ENCODE data around the gene FILIP1. TPM values are rescaled to one million over a fixed set of nuclear protein-coding genes. Genes with fewer than 3 reads are reported as not detected.

The FILIP1 gene
- total and polyA plus RNA-seq, 10 of the 15 experiments (the other 5 are each of a cell fraction or from before 2014, with no cell fraction given), result 0.23 to 2.0 (median 0.44) TPM

DNA sequence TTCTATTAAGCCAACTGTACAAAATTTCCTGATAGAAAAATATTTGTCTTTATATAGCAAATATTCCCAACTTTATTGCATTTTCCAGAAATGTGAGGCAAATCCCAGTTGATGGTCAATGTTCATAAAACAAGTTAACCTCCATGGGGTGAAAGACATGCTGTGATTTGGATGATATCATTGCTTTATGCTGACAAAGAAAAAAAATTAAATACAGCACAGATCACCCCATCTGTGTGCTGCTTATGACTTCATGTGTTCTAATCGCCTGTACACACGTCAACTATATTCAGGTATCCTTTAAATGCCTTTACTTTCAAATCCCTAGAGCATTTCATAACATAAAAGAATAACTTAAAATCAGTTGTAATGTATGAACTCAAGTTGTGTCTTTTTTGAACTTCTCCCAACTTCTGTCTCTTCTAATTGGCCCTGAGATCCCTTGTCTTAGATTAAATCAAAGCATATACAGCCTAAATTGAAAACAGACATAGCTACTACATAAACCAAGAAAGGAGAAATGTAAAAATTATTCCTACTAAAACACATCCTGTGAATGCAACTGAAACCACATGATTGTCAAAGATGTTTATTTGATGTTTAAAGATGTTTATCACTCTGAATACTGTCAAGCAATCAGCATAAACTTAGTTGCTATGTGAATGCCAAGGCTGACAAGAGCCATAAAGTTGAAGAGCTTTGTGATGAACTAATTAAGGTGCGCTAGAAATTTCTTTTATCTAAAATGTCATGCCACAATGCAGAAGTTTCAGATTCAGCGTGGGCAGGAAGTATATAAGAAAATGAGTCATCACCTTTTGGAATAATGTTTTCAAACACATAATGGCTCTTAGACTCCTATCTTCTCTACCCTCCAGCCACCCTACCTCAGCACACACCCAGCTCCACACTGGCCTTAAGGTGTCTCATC, 68.7 kb downstream of the FILIP1 start:
- in situ Hi-C loops (cut with MboI), result no loop called here
- H3K9ac ChIP-seq (ENCODE audit: control insufficient read depth, insufficient read depth, low read length), result no peak overlapping the region
- ChIA-PET SMC1A (ENCODE audit: uncharacterized antibody, unreplicated experiment) (interaction anchor here (1.5 kb wide), 1 partner anchor 19 kb away, joined by 4 read pairs; no protein-coding TSS in a partner anchor), RAD21 (ENCODE audit: unreplicated experiment) (interaction anchor here (1.1 kb wide), 1 partner anchor 216 kb away, joined by 3 read pairs; no protein-coding TSS in a partner anchor), POLR2A (interaction anchor here (0.5 kb wide), 1 partner anchor 10 kb away, joined by 4 read pairs; no protein-coding TSS in a partner anchor), CTCF (interaction anchor here (1.1 kb wide), 1 partner anchor 42 kb away, joined by 4 read pairs; no protein-coding TSS in a partner anchor)
- no peaks in the 10 kb centered on the region for H4K20me1 ChIP-seq (ENCODE audit: control insufficient read depth, insufficient read depth)
- H3K4me1 ChIP-seq (ENCODE audit: control insufficient read depth, insufficient read depth, low read length), result peaks cover 6% of the 10 kb centered on the region
- FAIRE-seq, result no peak
- no peak overlapping the region for H2AFZ ChIP-seq (ENCODE audit: control insufficient read depth, low read depth, low read length)
- H3K4me3 ChIP-seq, result no peak overlapping the region
- 43% methylated on average over 4 of the region's 4 CpGs for WGBS (ENCODE audit: insufficient coverage, insufficient replicate concordance, low lambda C conversion rate, missing lambda C conversion rate)
- H3K4me2 ChIP-seq (ENCODE audit: control insufficient read depth, insufficient read depth), result no peak overlapping the region
- no TSS peak for BruUV-seq (replicated peaks)
- ATAC-seq, result peak; percentile 45
- no peaks in the 10 kb centered on the region for H3K27me3 ChIP-seq (replicated peaks in 1 of 2; ENCODE audit: control insufficient read depth in 2 of 2, insufficient read depth in 2 of 2, low read length in 1 of 2)
- no peak for DNase-seq (ENCODE audit: low read depth, low spot score)
- no peaks in the 10 kb centered on the region for H3K79me2 ChIP-seq (ENCODE audit: control insufficient read depth, insufficient read depth, low read length)
- H3K9me3 ChIP-seq (replicated peaks; ENCODE audit: control insufficient read depth, insufficient read depth, low read length), result peaks cover 2% of the 10 kb centered on the region; the same call in 2 of the 3 replicates
- peak; percentile 31 for TF ChIP-seq IKZF1 (conservative IDR thresholded peaks at IDR 0.05)
- TF ChIP-seq POLR2AphosphoS5 (IDR thresholded peaks at IDR 0.05; ENCODE audit: low read length), result no peak
- TF ChIP-seq PML (IDR thresholded peaks at IDR 0.05; ENCODE audit: low read length), result no peak
- no peak for TF ChIP-seq CBX3 (IDR thresholded peaks at IDR 0.05; ENCODE audit: borderline replicate concordance, low read depth)
- no peak for TF ChIP-seq RCOR1 (conservative IDR thresholded peaks at IDR 0.05; ENCODE audit: low read depth, low read length)
- TF ChIP-seq SMC3 (IDR thresholded peaks at IDR 0.05; ENCODE audit: borderline replicate concordance, low read length), result no peak
- TF ChIP-seq MTA2 (IDR thresholded peaks at IDR 0.05; ENCODE audit: low read depth), result peak; percentile 20; the same call in 1 of the 2 replicates
- TF ChIP-seq, protein P1, sequence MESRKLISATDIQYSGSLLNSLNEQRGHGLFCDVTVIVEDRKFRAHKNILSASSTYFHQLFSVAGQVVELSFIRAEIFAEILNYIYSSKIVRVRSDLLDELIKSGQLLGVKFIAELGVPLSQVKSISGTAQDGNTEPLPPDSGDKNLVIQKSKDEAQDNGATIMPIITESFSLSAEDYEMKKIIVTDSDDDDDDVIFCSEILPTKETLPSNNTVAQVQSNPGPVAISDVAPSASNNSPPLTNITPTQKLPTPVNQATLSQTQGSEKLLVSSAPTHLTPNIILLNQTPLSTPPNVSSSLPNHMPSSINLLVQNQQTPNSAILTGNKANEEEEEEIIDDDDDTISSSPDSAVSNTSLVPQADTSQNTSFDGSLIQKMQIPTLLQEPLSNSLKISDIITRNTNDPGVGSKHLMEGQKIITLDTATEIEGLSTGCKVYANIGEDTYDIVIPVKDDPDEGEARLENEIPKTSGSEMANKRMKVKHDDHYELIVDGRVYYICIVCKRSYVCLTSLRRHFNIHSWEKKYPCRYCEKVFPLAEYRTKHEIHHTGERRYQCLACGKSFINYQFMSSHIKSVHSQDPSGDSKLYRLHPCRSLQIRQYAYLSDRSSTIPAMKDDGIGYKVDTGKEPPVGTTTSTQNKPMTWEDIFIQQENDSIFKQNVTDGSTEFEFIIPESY (IDR thresholded peaks at IDR 0.05), result 0 out of 2 replicates have a peak, but pooled peaks have one; percentile 19
- no peaks in the 10 kb centered on the region for H3K36me3 ChIP-seq (ENCODE audit: control insufficient read depth in 2 of 2, insufficient read depth in 2 of 2, low read length in 1 of 2)
- intact Hi-C loops (cut with micrococcal nuclease; ENCODE audit: unreplicated experiment), result loop anchor here (5.0 kb wide), 1 partner anchor 72 kb away; no protein-coding TSS in a partner anchor
- H3K27ac ChIP-seq (ENCODE audit: control insufficient read depth, insufficient read depth), result no peak overlapping the region

Measured in GM12878 (cell line).